ENCODE results near the gene RABGAP1L. TPM values are rescaled to one million over a fixed set of nuclear protein-coding genes. Genes with fewer than 3 reads are reported as not detected.

The RABGAP1L gene
- total and polyA plus RNA-seq, 2 of the 8 experiments (the other 6 are each of a cell fraction or from before 2014, with no cell fraction given): 33.3 to 156 TPM

- TF ChIP-seq CTCF (IDR thresholded peaks at IDR 0.05; ENCODE audit: control extremely low read depth in 1 of 3, insufficient read depth in 1 of 3, low read depth in 1 of 3, low read length in 3 of 3) (no peak), SIN3A (conservative IDR thresholded peaks at IDR 0.05 in 1 of 2, IDR thresholded peaks at IDR 0.05 in 1 of 2; ENCODE audit: low read depth in 1 of 2, low read length in 2 of 2) (no peak), ATF2 (IDR thresholded peaks at IDR 0.05; ENCODE audit: low read length) (no peak), RNF2 (IDR thresholded peaks at IDR 0.05; ENCODE audit: borderline replicate concordance, low read depth, low read length, missing control alignments, poor library complexity, severe bottlenecking) (no peak), TCF12 (IDR thresholded peaks at IDR 0.05; ENCODE audit: low read depth, low read length) (no peak)
Measured at GRCh38 chr1:174995916-174996315, 836.6 kb downstream of the RABGAP1L start (continued).

Data from H1 (cell line).